Hepatocyte (in vitro differentiated cells): ENCODE measurements around the gene SH3PXD2B. TPM values are rescaled to one million over a fixed set of nuclear protein-coding genes. Genes with fewer than 3 reads are reported as not detected.
"Not testable (repeated sequence)": the region's sequence is repeated elsewhere in the genome, so short reads cannot be mapped to it uniquely, and the experiment has no call there.

Experiments used
- DNase-seq: peaks from one replicate; pipeline ENCODE4 v3.0.0-alpha.2; 2016; ENCODE audit warnings: low spot score
- H2AFZ ChIP-seq: fragments of 200-600 bp; sonication (generic); 2 replicates; pipeline ENCODE4 v1.6.0; 2016; ENCODE audit warnings: antibody characterized with exemption, mild to moderate bottlenecking
- H3K27ac ChIP-seq: fragments of 200-600 bp; sonication (generic); 2 replicates; pipeline ENCODE4 v1.5.1; 2016; ENCODE audit warnings: mild to moderate bottlenecking
- H3K27me3 ChIP-seq: fragments of 200-600 bp; sonication (generic); 2 replicates; pipeline ENCODE4 v1.6.1; 2016
- H3K36me3 ChIP-seq: fragments of 200-600 bp; sonication (generic); replicated peaks from 2 replicates; pipeline ENCODE4 v1.5.1; 2016; ENCODE audit warnings: low read depth; ENCODE audit not compliant: insufficient read depth
- H3K4me1 ChIP-seq: fragments of 200-600 bp; sonication (generic); 2 replicates; pipeline ENCODE4 v1.5.1; 2016; ENCODE audit warnings: mild to moderate bottlenecking, moderate library complexity; ENCODE audit not compliant: insufficient read depth
- H3K4me2 ChIP-seq: fragments of 200-600 bp; sonication (generic); 2 replicates; pipeline ENCODE4 v1.6.0; 2016
- H3K4me3 ChIP-seq: fragments of 200-600 bp; sonication (generic); 2 replicates; pipeline ENCODE4 v1.5.1; 2016; ENCODE audit warnings: mild to moderate bottlenecking
- H3K79me2 ChIP-seq: fragments of 200-600 bp; sonication (generic); 2 replicates; pipeline ENCODE4 v1.6.0; 2017; ENCODE audit warnings: mild to moderate bottlenecking
- H3K9me2 ChIP-seq: fragments of 200-600 bp; sonication (generic); replicated peaks from 2 replicates; pipeline ENCODE4 v1.6.0; 2017; ENCODE audit warnings: mild to moderate bottlenecking; ENCODE audit not compliant: insufficient read depth
- H3K9me3 ChIP-seq: fragments of 200-600 bp; sonication (generic); 2 replicates; pipeline ENCODE4 v1.5.1; 2016; ENCODE audit warnings: low read depth, mild to moderate bottlenecking
- H4K20me1 ChIP-seq: fragments of 200-600 bp; sonication (generic); 2 replicates; pipeline ENCODE4 v1.6.0; 2016; ENCODE audit warnings: mild to moderate bottlenecking; ENCODE audit not compliant: insufficient read depth, poor library complexity, severe bottlenecking
- CTCF ChIP-seq: fragments of 200-600 bp; sonication (generic); IDR thresholded peaks from 2 replicates; pipeline ENCODE4 v1.5.1; 2016; ENCODE audit warnings: antibody characterized with exemption, mild to moderate bottlenecking; ENCODE audit not compliant: poor library complexity
- EZH2 ChIP-seq: fragments of 200-600 bp; sonication (generic); IDR thresholded peaks from 2 replicates; pipeline ENCODE4 v1.6.1; 2016; ENCODE audit warnings: antibody characterized with exemption, mild to moderate bottlenecking, borderline replicate concordance
- EZH2phosphoT487 ChIP-seq: fragments of 200-600 bp; sonication (generic); IDR thresholded peaks from one replicate; pipeline ENCODE4 v1.6.1; 2018; ENCODE audit warnings: antibody characterized with exemption, mild to moderate bottlenecking, low read depth, moderate library complexity; ENCODE audit not compliant: unreplicated experiment, severe bottlenecking
- WGBS: methylation state at CpG from one replicate; pipeline ENCODE4 v1.1.6; 2016; ENCODE audit warnings: low lambda C conversion rate; ENCODE audit errors: missing lambda C conversion rate; 5-methylcytosine and 5-hydroxymethylcytosine counted together
- polyA plus RNA-seq: library from polyadenylated mRNA; unstranded; fragments of >200 nt; fragmentation: Nextera tagmentation; extraction: Ambion mirVana; gene quantifications from 2 replicates; pipeline ENCODE4 v1.2.1, GENCODE V29; 2016
- total RNA-seq: library from RNA; depleted of rRNA; stranded (reverse); fragments of >200 nt; gene quantifications from 2 replicates; pipeline ENCODE4 v1.2.3, GENCODE V29; 2014

SH3PXD2B gene
- total and polyA plus RNA-seq, 2 experiments from 2014 or later = 27.8 to 28.5 TPM

GRCh38 chr5:172334641-172335040, 119.7 kb downstream of the SH3PXD2B start:
- H4K20me1 ChIP-seq = no peaks in the 10 kb centered on the region

GRCh38 chr5:172334196-172334595, 120.1 kb downstream of the SH3PXD2B start:
- 95% methylated on average over 8 of the region's 8 CpGs for WGBS

More at GRCh38 chr5:172334641-172335040, 119.7 kb downstream of the SH3PXD2B start:
- no peak overlapping the region for H3K27ac ChIP-seq
- DNase-seq = no peak
- TF ChIP-seq EZH2 (no peak), EZH2phosphoT487 (no peak), CTCF (no peak)
- no peak overlapping the region for H2AFZ ChIP-seq
- H3K27me3 ChIP-seq = no peaks in the 10 kb centered on the region
- no peaks in the 10 kb centered on the region for H3K9me3 ChIP-seq
- H3K4me1 ChIP-seq = no peaks in the 10 kb centered on the region
- no peak overlapping the region for H3K4me3 ChIP-seq
- no peak overlapping the region for H3K4me2 ChIP-seq
- H3K9me2 ChIP-seq = no peaks in the 10 kb centered on the region
- no peaks in the 10 kb centered on the region for H3K36me3 ChIP-seq
- 95% methylated on average over 9 of the region's 9 CpGs for WGBS
- no peaks in the 10 kb centered on the region for H3K79me2 ChIP-seq

GRCh38 chr5:172326901-172327300, 127.4 kb downstream of the SH3PXD2B start:
- not testable (repeated sequence) for H3K27ac ChIP-seq, H4K20me1 ChIP-seq, H3K9me2 ChIP-seq, H3K4me2 ChIP-seq, H3K4me1 ChIP-seq, H2AFZ ChIP-seq, H3K9me3 ChIP-seq, DNase-seq, H3K36me3 ChIP-seq, H3K79me2 ChIP-seq, H3K27me3 ChIP-seq, H3K4me3 ChIP-seq
- 90% methylated on average over 13 of the region's 13 CpGs for WGBS

More at GRCh38 chr5:172334196-172334595, 120.1 kb downstream of the SH3PXD2B start:
- TF ChIP-seq EZH2 (no peak), CTCF (no peak), EZH2phosphoT487 (no peak)
- no peak overlapping the region for H3K27ac ChIP-seq
- no peaks in the 10 kb centered on the region for H3K27me3 ChIP-seq
- no peaks in the 10 kb centered on the region for H3K36me3 ChIP-seq
- H3K4me1 ChIP-seq = no peaks in the 10 kb centered on the region
- no peaks in the 10 kb centered on the region for H3K9me3 ChIP-seq
- no peaks in the 10 kb centered on the region for H3K79me2 ChIP-seq
- H3K9me2 ChIP-seq = no peaks in the 10 kb centered on the region
- H4K20me1 ChIP-seq = no peaks in the 10 kb centered on the region
- H3K4me3 ChIP-seq = no peak overlapping the region
- no peak for DNase-seq
- no peak overlapping the region for H2AFZ ChIP-seq
- H3K4me2 ChIP-seq = no peak overlapping the region

GRCh38 chr5:172325452-172325851, 128.9 kb downstream of the SH3PXD2B start:
- no peaks in the 10 kb centered on the region for H3K79me2 ChIP-seq
- no peaks in the 10 kb centered on the region for H3K36me3 ChIP-seq
- no peak overlapping the region for H3K4me3 ChIP-seq
- DNase-seq = no peak
- no peaks in the 10 kb centered on the region for H3K4me1 ChIP-seq
- H4K20me1 ChIP-seq = no peaks in the 10 kb centered on the region
- 85% methylated on average over 9 of the region's 9 CpGs for WGBS
- no peaks in the 10 kb centered on the region for H3K9me3 ChIP-seq
- no peaks in the 10 kb centered on the region for H3K27me3 ChIP-seq
- H3K4me2 ChIP-seq = no peak overlapping the region
- no peak for TF ChIP-seq CTCF
- no peak for TF ChIP-seq EZH2
- no peak for TF ChIP-seq EZH2phosphoT487
- H3K9me2 ChIP-seq = no peaks in the 10 kb centered on the region
- H2AFZ ChIP-seq = no peak overlapping the region
- H3K27ac ChIP-seq = no peak overlapping the region
